Epithelial cell of esophagus (primary cell): ENCODE results near the gene NCBP3.
A peak's percentile ranks its signal among the peaks of the same experiment; 100 is the strongest.

Experiments used
- DNase-seq: peaks from one replicate; pipeline ENCODE4 v3.0.0; 2010; ENCODE audit warnings: low read depth
- H3K4me3 ChIP-seq: 2 replicates; pipeline ENCODE4 v1.5.1; 2011; ENCODE audit warnings: mild to moderate bottlenecking, low read length, control low read depth
- CTCF ChIP-seq: IDR thresholded peaks from 2 replicates; pipeline ENCODE4 v1.5.1; 2011; ENCODE audit warnings: low read depth, mild to moderate bottlenecking, low read length, control low read depth, inconsistent platforms; ENCODE audit not compliant: insufficient read depth; ENCODE audit errors: missing control alignments

NCBP3 gene

GRCh38 chr17:3892095-3892998 lies 46.3 kb upstream of the NCBP3 start:
- peak; percentile 39 for DNase-seq
- H3K4me3 ChIP-seq: peak overlapping the region; percentile 51
- no peak for TF ChIP-seq CTCF

GRCh38 chr17:3891626-3892094 lies 45.6 kb upstream of the NCBP3 start:
- peak overlapping the region; percentile 51 for H3K4me3 ChIP-seq
- no peak for TF ChIP-seq CTCF
- DNase-seq: no peak

GRCh38 chr17:3890878-3891219 lies 44.8 kb upstream of the NCBP3 start:
- TF ChIP-seq CTCF: no peak
- no peak for DNase-seq
- H3K4me3 ChIP-seq: no peak overlapping the region

GRCh38 chr17:3890082-3890877 lies 44.2 kb upstream of the NCBP3 start:
- peak; percentile 88 for DNase-seq
- no peak overlapping the region for H3K4me3 ChIP-seq
- TF ChIP-seq CTCF: no peak

GRCh38 chr17:3889325-3890012 lies 43.4 kb upstream of the NCBP3 start:
- TF ChIP-seq CTCF: no peak
- no peak overlapping the region for H3K4me3 ChIP-seq
- DNase-seq: no peak

- DNase-seq: peak; percentile 95
- H3K4me3 ChIP-seq: peak overlapping the region; percentile 4
- no peak for TF ChIP-seq CTCF
Measured at GRCh38 chr17:3888343-3889171, 42.5 kb upstream of the NCBP3 start.
